H4 (cell line): ENCODE data around the gene TLCD2. TPM values are rescaled to one million over a fixed set of nuclear protein-coding genes. Genes with fewer than 3 reads are reported as not detected.
"Not testable (repeated sequence)": the region's sequence is repeated elsewhere in the genome, so short reads cannot be mapped to it uniquely, and the experiment has no call there.

ENCODE experiments used
- DNase-seq: peaks from one replicate; pipeline ENCODE4 v3.0.0-alpha.2; 2015; ENCODE audit warnings: low spot score
- total RNA-seq: library from RNA; depleted of rRNA; stranded (reverse); fragments of >200 nt; shearing (Covaris generic); gene quantifications from 2 replicates; pipeline ENCODE4 v1.2.3, GENCODE V29; 2014

The TLCD2 gene
- total RNA-seq, 1 experiment from 2014 or later: 1.4 TPM

GRCh38 chr17:1735834-1736347 is 25.7 kb upstream of the TLCD2 start:
- DNase-seq: no peak

- no peak for DNase-seq
Measured at GRCh38 chr17:1735418-1735817, 25.2 kb upstream of the TLCD2 start.

GRCh38 chr17:1733759-1734158 is 23.6 kb upstream of the TLCD2 start:
- no peak for DNase-seq

GRCh38 chr17:1732833-1733321 is 22.7 kb upstream of the TLCD2 start:
- no peak for DNase-seq

GRCh38 chr17:1732241-1732832 is 22.2 kb upstream of the TLCD2 start:
- DNase-seq: no peak

GRCh38 chr17:1731194-1731506 is 21.0 kb upstream of the TLCD2 start:
- DNase-seq: no peak

GRCh38 chr17:1730326-1731193 is 20.4 kb upstream of the TLCD2 start:
- DNase-seq: peak; percentile 50

- no peak for DNase-seq
Measured at GRCh38 chr17:1729966-1730325, 19.8 kb upstream of the TLCD2 start.

GRCh38 chr17:1727876-1728630 is 17.9 kb upstream of the TLCD2 start:
- DNase-seq: no peak

GRCh38 chr17:1727258-1727789 is 17.1 kb upstream of the TLCD2 start:
- no peak for DNase-seq

- DNase-seq: no peak
Measured at GRCh38 chr17:1726626-1727257, 16.6 kb upstream of the TLCD2 start.

- DNase-seq: no peak
Measured at GRCh38 chr17:1725642-1726511, 15.7 kb upstream of the TLCD2 start.

- no peak for DNase-seq
Measured at GRCh38 chr17:1724869-1725641, 14.9 kb upstream of the TLCD2 start.

GRCh38 chr17:1724351-1724868 is 14.2 kb upstream of the TLCD2 start, which contains the start of gene WDR81:
WDR81 (plus strand) TSS chr17:1724704; CDS start chr17:1724960, 256 bp downstream.
- DNase-seq: peak; percentile 86

- not testable (repeated sequence) for DNase-seq
Measured at GRCh38 chr17:1722022-1722421, 11.8 kb upstream of the TLCD2 start.

GRCh38 chr17:1720856-1721386 is 10.7 kb upstream of the TLCD2 start:
- peak; percentile 64 for DNase-seq

- no peak for DNase-seq
Measured at GRCh38 chr17:1718362-1719165, 8.4 kb upstream of the TLCD2 start.
